ENCODE measurements around the gene ARSB.

Gene ARSB

GRCh38 chr5:78968781-78969180 lies 16.3 kb downstream of the ARSB start:
- no peak overlapping the region for H4K91ac ChIP-seq (ENCODE audit: low read depth, low read length)
- no peak overlapping the region for H3K4me3 ChIP-seq (ENCODE audit: low read depth, low read length)
- H3K79me1 ChIP-seq (ENCODE audit: low read length), result no peaks in the 10 kb centered on the region
- no peak overlapping the region for H2AK5ac ChIP-seq (ENCODE audit: low read length)
- H3K4ac ChIP-seq (ENCODE audit: low read depth, low read length), result no peak overlapping the region
- no peak overlapping the region for H2AFZ ChIP-seq (ENCODE audit: insufficient read depth, low read length, poor library complexity)
- H3K79me2 ChIP-seq (ENCODE audit: control insufficient read depth, insufficient read depth, low read length, poor library complexity), result no peaks in the 10 kb centered on the region
- H4K12ac ChIP-seq (ENCODE audit: low read depth, low read length), result no peak overlapping the region
- WGBS (ENCODE audit: extremely low coverage, insufficient coverage, insufficient read length), result no CpG with 5 or more reads among the region's 5 CpGs
- no peaks in the 10 kb centered on the region for H3K36me3 ChIP-seq (ENCODE audit: control insufficient read depth in 1 of 2, insufficient read depth in 2 of 2, low read length in 2 of 2)
- no peak overlapping the region for H3K27ac ChIP-seq (ENCODE audit: low read depth, low read length)
- H3K27me3 ChIP-seq (ENCODE audit: insufficient read depth, low read length), result no peaks in the 10 kb centered on the region
- no peak overlapping the region for H3K9ac ChIP-seq (ENCODE audit: low read length)
- DNase-seq, result no peak
- H3K14ac ChIP-seq (ENCODE audit: low read length), result no peak overlapping the region
- H3K4me1 ChIP-seq (ENCODE audit: control insufficient read depth in 1 of 2, insufficient read depth in 2 of 2, low read length in 2 of 2), result no peaks in the 10 kb centered on the region
- H2BK12ac ChIP-seq (ENCODE audit: low read length), result no peak overlapping the region
- H3K18ac ChIP-seq (ENCODE audit: low read length), result no peak overlapping the region
- no peaks in the 10 kb centered on the region for H3K9me3 ChIP-seq (ENCODE audit: insufficient read depth, low read depth, low read length)
- no peak overlapping the region for H3K4me2 ChIP-seq (ENCODE audit: low read length)
- no peak overlapping the region for H4K8ac ChIP-seq (ENCODE audit: low read depth, low read length)
- no peak overlapping the region for H2BK120ac ChIP-seq (ENCODE audit: insufficient read depth, low read length, poor library complexity)
- no peak overlapping the region for H2BK5ac ChIP-seq (ENCODE audit: low read depth, low read length, poor library complexity)
- no peak overlapping the region for H3K23ac ChIP-seq (ENCODE audit: low read length)

- H2BK12ac ChIP-seq (ENCODE audit: low read length), result no peak overlapping the region
- no peaks in the 10 kb centered on the region for H3K79me2 ChIP-seq (ENCODE audit: control insufficient read depth, insufficient read depth, low read length, poor library complexity)
- H4K12ac ChIP-seq (ENCODE audit: low read depth, low read length), result no peak overlapping the region
- H3K36me3 ChIP-seq (ENCODE audit: control insufficient read depth in 1 of 2, insufficient read depth in 2 of 2, low read length in 2 of 2), result no peaks in the 10 kb centered on the region
- no peak overlapping the region for H3K27ac ChIP-seq (ENCODE audit: low read depth, low read length)
- WGBS (ENCODE audit: extremely low coverage, insufficient coverage, insufficient read length), result no CpG with 5 or more reads among the region's 2 CpGs
- H3K9ac ChIP-seq (ENCODE audit: low read length), result no peak overlapping the region
- no peak overlapping the region for H3K4me2 ChIP-seq (ENCODE audit: low read length)
- H4K8ac ChIP-seq (ENCODE audit: low read depth, low read length), result no peak overlapping the region
- H2BK5ac ChIP-seq (ENCODE audit: low read depth, low read length, poor library complexity), result no peak overlapping the region
- H4K91ac ChIP-seq (ENCODE audit: low read depth, low read length), result no peak overlapping the region
- no peaks in the 10 kb centered on the region for H3K9me3 ChIP-seq (ENCODE audit: insufficient read depth, low read depth, low read length)
- no peak overlapping the region for H2AFZ ChIP-seq (ENCODE audit: insufficient read depth, low read length, poor library complexity)
- H3K4ac ChIP-seq (ENCODE audit: low read depth, low read length), result no peak overlapping the region
- no peak overlapping the region for H3K14ac ChIP-seq (ENCODE audit: low read length)
- peak in 1 of 2 donors; percentile 73 for DNase-seq
- H2AK5ac ChIP-seq (ENCODE audit: low read length), result no peak overlapping the region
- H3K23ac ChIP-seq (ENCODE audit: low read length), result no peak overlapping the region
- no peak overlapping the region for H2BK120ac ChIP-seq (ENCODE audit: insufficient read depth, low read length, poor library complexity)
- no peak overlapping the region for H3K18ac ChIP-seq (ENCODE audit: low read length)
- H3K27me3 ChIP-seq (ENCODE audit: insufficient read depth, low read length), result no peaks in the 10 kb centered on the region
- no peaks in the 10 kb centered on the region for H3K4me1 ChIP-seq (ENCODE audit: control insufficient read depth in 1 of 2, insufficient read depth in 2 of 2, low read length in 2 of 2)
- no peak overlapping the region for H3K4me3 ChIP-seq (ENCODE audit: low read depth, low read length)
- no peaks in the 10 kb centered on the region for H3K79me1 ChIP-seq (ENCODE audit: low read length)
Observed at GRCh38 chr5:78964889-78965288, 20.2 kb downstream of the ARSB start.

- Histone ChIP-seq H3K23ac (ENCODE audit: low read length) (no peak overlapping the region), H4K91ac (ENCODE audit: low read depth, low read length) (no peak overlapping the region), H3K9ac (ENCODE audit: low read length) (no peak overlapping the region), H3K27me3 (ENCODE audit: insufficient read depth, low read length) (no peaks in the 10 kb centered on the region), H4K12ac (ENCODE audit: low read depth, low read length) (no peak overlapping the region), H2BK12ac (ENCODE audit: low read length) (no peak overlapping the region), H4K8ac (ENCODE audit: low read depth, low read length) (no peak overlapping the region), H3K4me2 (ENCODE audit: low read length) (no peak overlapping the region), H2AK5ac (ENCODE audit: low read length) (no peak overlapping the region), H2AFZ (ENCODE audit: insufficient read depth, low read length, poor library complexity) (no peak overlapping the region), H2BK120ac (ENCODE audit: insufficient read depth, low read length, poor library complexity) (no peak overlapping the region), H3K4ac (ENCODE audit: low read depth, low read length) (no peak overlapping the region), H3K27ac (ENCODE audit: low read depth, low read length) (no peak overlapping the region), H3K9me3 (ENCODE audit: insufficient read depth, low read depth, low read length) (no peaks in the 10 kb centered on the region), H3K4me3 (ENCODE audit: low read depth, low read length) (no peak overlapping the region), H3K79me2 (ENCODE audit: control insufficient read depth, insufficient read depth, low read length, poor library complexity) (no peaks in the 10 kb centered on the region), H3K79me1 (ENCODE audit: low read length) (no peaks in the 10 kb centered on the region), H3K36me3 (ENCODE audit: control insufficient read depth in 1 of 2, insufficient read depth in 2 of 2, low read length in 2 of 2) (no peaks in the 10 kb centered on the region), H3K14ac (ENCODE audit: low read length) (no peak overlapping the region), H3K4me1 (ENCODE audit: control insufficient read depth in 1 of 2, insufficient read depth in 2 of 2, low read length in 2 of 2) (no peaks in the 10 kb centered on the region), H2BK5ac (ENCODE audit: low read depth, low read length, poor library complexity) (no peak overlapping the region), H3K18ac (ENCODE audit: low read length) (no peak overlapping the region)
- DNase-seq, result no peak
- no CpG with 5 or more reads among the region's 1 CpG for WGBS (ENCODE audit: extremely low coverage, insufficient coverage, insufficient read length)
Observed at GRCh38 chr5:78961743-78962142, 23.4 kb downstream of the ARSB start.

- no peak overlapping the region for H2BK12ac ChIP-seq (ENCODE audit: low read length)
- H4K12ac ChIP-seq (ENCODE audit: low read depth, low read length), result no peak overlapping the region
- H3K23ac ChIP-seq (ENCODE audit: low read length), result no peak overlapping the region
- no peaks in the 10 kb centered on the region for H3K4me1 ChIP-seq (ENCODE audit: control insufficient read depth in 1 of 2, insufficient read depth in 2 of 2, low read length in 2 of 2)
- no peaks in the 10 kb centered on the region for H3K36me3 ChIP-seq (ENCODE audit: control insufficient read depth in 1 of 2, insufficient read depth in 2 of 2, low read length in 2 of 2)
- no peak overlapping the region for H2AFZ ChIP-seq (ENCODE audit: insufficient read depth, low read length, poor library complexity)
- H3K14ac ChIP-seq (ENCODE audit: low read length), result no peak overlapping the region
- H2AK5ac ChIP-seq (ENCODE audit: low read length), result no peak overlapping the region
- H3K27ac ChIP-seq (ENCODE audit: low read depth, low read length), result no peak overlapping the region
- no peak overlapping the region for H2BK5ac ChIP-seq (ENCODE audit: low read depth, low read length, poor library complexity)
- H3K4me2 ChIP-seq (ENCODE audit: low read length), result no peak overlapping the region
- H3K4me3 ChIP-seq (ENCODE audit: low read depth, low read length), result no peak overlapping the region
- H3K9ac ChIP-seq (ENCODE audit: low read length), result no peak overlapping the region
- H3K79me2 ChIP-seq (ENCODE audit: control insufficient read depth, insufficient read depth, low read length, poor library complexity), result no peaks in the 10 kb centered on the region
- H3K9me3 ChIP-seq (ENCODE audit: insufficient read depth, low read depth, low read length), result no peaks in the 10 kb centered on the region
- DNase-seq, result no peak
- no peak overlapping the region for H3K18ac ChIP-seq (ENCODE audit: low read length)
- H3K79me1 ChIP-seq (ENCODE audit: low read length), result no peaks in the 10 kb centered on the region
- H4K8ac ChIP-seq (ENCODE audit: low read depth, low read length), result no peak overlapping the region
- no peak overlapping the region for H2BK120ac ChIP-seq (ENCODE audit: insufficient read depth, low read length, poor library complexity)
- H4K91ac ChIP-seq (ENCODE audit: low read depth, low read length), result no peak overlapping the region
- WGBS (ENCODE audit: extremely low coverage, insufficient coverage, insufficient read length), result no CpG with 5 or more reads among the region's 1 CpG
- no peak overlapping the region for H3K4ac ChIP-seq (ENCODE audit: low read depth, low read length)
- H3K27me3 ChIP-seq (ENCODE audit: insufficient read depth, low read length), result no peaks in the 10 kb centered on the region
Observed at GRCh38 chr5:78959767-78960166, 25.3 kb downstream of the ARSB start.

Measured in trophoblast cell (in vitro differentiated cells and primary cell).